IPS-15b (cell line): ENCODE results near the gene ENTPD8.
"Not testable (repeated sequence)": the region's sequence is repeated elsewhere in the genome, so short reads cannot be mapped to it uniquely, and the experiment has no call there.

Experiments used
- H3K27me3 ChIP-seq: one replicate; pipeline ENCODE4 v1.6.1; 2013; ENCODE audit warnings: low read length; ENCODE audit not compliant: control insufficient read depth, insufficient read depth
- H3K36me3 ChIP-seq: one replicate; pipeline ENCODE4 v1.6.1; 2013; ENCODE audit warnings: low read length; ENCODE audit not compliant: control insufficient read depth, insufficient read depth
- H3K4me1 ChIP-seq: one replicate; pipeline ENCODE4 v1.6.1; 2013; ENCODE audit warnings: mild to moderate bottlenecking, low read length; ENCODE audit not compliant: control insufficient read depth, insufficient read depth
- H3K4me3 ChIP-seq: one replicate; pipeline ENCODE4 v1.5.1; 2013; ENCODE audit warnings: low read depth, low read length
- H3K9ac ChIP-seq: one replicate; pipeline ENCODE4 v1.6.1; 2013; ENCODE audit warnings: low read depth, mild to moderate bottlenecking, low read length
- H3K9me3 ChIP-seq: one replicate; pipeline ENCODE4 v1.6.1; 2013; ENCODE audit warnings: mild to moderate bottlenecking, low read length; ENCODE audit not compliant: control insufficient read depth, insufficient read depth

ENTPD8 gene

DNA sequence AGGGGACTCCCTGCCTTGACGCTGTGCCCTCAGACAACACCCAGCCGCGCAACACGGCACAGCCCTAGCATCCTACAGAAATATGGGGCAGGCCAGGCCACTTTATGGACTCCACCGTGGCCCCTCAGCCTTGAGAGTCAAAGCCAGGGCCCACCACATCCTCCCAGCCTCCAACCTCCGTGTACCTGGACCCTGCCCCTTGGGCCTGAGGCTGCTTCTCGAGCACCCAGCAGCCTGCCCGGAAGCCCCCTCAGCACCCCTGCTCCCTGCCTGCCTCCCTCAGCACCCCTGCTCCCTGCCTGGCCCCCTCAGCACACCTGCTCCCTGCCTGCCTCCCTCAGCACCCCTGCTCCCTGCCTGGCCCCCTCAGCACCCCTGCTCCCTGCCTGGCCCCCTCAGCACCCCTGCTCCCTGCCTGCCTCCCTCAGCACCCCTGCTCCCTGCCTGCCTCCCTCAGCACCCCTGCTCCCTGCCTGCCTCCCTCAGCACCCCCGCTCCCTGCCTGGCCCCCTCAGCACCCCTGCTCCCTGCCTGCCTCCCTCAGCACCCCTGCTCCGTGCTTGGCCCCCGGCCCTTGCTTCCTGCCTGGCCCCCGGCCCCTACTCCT lies 54.5 kb downstream of the ENTPD8 start:
- H3K27me3 ChIP-seq, H3K36me3 ChIP-seq, H3K9me3 ChIP-seq, H3K4me3 ChIP-seq, H3K9ac ChIP-seq, H3K4me1 ChIP-seq: not testable (repeated sequence)

DNA sequence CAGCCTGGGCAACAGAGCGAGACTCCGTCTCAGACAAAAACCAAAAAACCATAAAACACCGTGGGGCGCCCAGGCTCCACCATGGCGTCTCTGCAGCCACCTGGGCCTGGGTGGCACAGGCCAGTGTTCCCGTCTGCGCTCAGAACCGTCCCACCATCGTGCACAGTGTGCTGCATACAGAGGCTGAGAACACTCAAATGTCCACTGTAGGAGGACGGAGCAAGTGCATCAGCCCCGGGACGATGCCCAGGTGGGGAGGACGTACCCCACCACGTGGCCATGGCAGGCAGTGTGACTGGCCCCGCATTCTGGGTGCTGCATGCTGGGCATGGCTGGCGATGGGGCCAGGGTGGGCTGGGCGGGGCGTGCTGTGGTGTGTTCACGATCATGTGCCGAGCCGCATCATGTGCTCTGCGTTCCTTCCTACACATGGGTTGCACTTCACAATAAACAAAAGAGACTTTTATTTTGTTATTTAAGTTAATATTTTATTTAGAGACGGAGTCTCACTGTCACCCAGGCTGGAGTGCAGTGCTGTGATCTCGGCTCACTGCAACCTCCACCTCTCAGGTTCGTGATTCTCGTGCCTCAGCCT lies 56.0 kb downstream of the ENTPD8 start:
- Histone ChIP-seq H3K9me3 (no peaks in the 10 kb centered on the region), H3K36me3 (peaks cover 3% of the 10 kb centered on the region), H3K4me3 (no peak overlapping the region), H3K4me1 (no peaks in the 10 kb centered on the region), H3K27me3 (no peaks in the 10 kb centered on the region), H3K9ac (no peak overlapping the region)
